ENCODE data around the gene SIGMAR1.

DNA sequence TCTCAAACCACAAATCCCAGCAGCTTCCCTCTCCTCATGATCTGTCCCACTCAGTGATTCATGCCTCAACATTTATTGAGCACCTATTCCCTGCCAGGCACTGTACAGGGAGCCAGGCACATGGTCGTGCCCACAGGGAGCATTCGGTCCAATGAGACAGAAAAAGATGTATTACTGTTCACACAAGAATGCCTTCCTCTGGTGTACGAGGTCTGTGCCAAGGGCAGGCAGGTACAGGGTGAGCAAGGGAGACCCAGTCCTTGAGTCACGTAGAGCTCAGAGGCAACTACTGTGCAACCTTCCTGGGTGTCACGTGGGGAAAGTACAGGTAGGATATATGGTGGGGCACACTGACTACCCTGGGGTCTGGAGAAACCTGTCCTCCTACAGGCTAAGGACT, 52.6 kb downstream of the SIGMAR1 start:
- TF ChIP-seq, protein P1, sequence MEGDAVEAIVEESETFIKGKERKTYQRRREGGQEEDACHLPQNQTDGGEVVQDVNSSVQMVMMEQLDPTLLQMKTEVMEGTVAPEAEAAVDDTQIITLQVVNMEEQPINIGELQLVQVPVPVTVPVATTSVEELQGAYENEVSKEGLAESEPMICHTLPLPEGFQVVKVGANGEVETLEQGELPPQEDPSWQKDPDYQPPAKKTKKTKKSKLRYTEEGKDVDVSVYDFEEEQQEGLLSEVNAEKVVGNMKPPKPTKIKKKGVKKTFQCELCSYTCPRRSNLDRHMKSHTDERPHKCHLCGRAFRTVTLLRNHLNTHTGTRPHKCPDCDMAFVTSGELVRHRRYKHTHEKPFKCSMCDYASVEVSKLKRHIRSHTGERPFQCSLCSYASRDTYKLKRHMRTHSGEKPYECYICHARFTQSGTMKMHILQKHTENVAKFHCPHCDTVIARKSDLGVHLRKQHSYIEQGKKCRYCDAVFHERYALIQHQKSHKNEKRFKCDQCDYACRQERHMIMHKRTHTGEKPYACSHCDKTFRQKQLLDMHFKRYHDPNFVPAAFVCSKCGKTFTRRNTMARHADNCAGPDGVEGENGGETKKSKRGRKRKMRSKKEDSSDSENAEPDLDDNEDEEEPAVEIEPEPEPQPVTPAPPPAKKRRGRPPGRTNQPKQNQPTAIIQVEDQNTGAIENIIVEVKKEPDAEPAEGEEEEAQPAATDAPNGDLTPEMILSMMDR (IDR thresholded peaks at IDR 0.05), result no peak
- TF ChIP-seq POLR2A (IDR thresholded peaks at IDR 0.05), result no peak

Measured in uterus (tissue), 2 donors.